ENCODE measurements around the gene ZNF530. TPM values are rescaled to one million over a fixed set of nuclear protein-coding genes. Genes with fewer than 3 reads are reported as not detected.

ZNF530 gene
- total and polyA plus RNA-seq, 9 of the 15 experiments (the other 6 are each of a cell fraction or from before 2014, with no cell fraction given) = 0.28 to 5.9 (median 4.0) TPM

GRCh38 chr19:57599377-57599760 lies 316 bp upstream of the ZNF530 start:
- no peaks in the 10 kb centered on the region for H3K27me3 ChIP-seq (ENCODE audit: control insufficient read depth in 2 of 2, insufficient read depth in 2 of 2, low read length in 2 of 2)
- peaks cover 0 to 10% of the 10 kb centered on the region in 2 experiments; a peak in 3 of 5 replicates for H3K4me1 ChIP-seq (replicated peaks in 1 of 2; ENCODE audit: control insufficient read depth in 2 of 2, insufficient read depth in 2 of 2, low read length in 2 of 2)
- H2AFZ ChIP-seq (ENCODE audit: low read depth, low read length) = peak overlapping the region; percentile 64
- TF ChIP-seq RFX1 (IDR thresholded peaks at IDR 0.05) = peak; percentile 64
- no peak for TF ChIP-seq FOXJ2 (tag; IDR thresholded peaks at IDR 0.05)
- no peaks in the 10 kb centered on the region for H3K9me1 ChIP-seq (ENCODE audit: control insufficient read depth, insufficient read depth, low read length)
- no peaks in the 10 kb centered on the region; the same call in 2 of the 3 replicates for H3K36me3 ChIP-seq (ENCODE audit: control insufficient read depth, insufficient read depth, low read length)
- H3K9me3 ChIP-seq (replicated peaks; ENCODE audit: control insufficient read depth, insufficient read depth, low read depth, low read length) = no peaks in the 10 kb centered on the region; the same call in 1 of the 2 replicates
- intact Hi-C loops (cut with micrococcal nuclease) = no loop called here
- ATAC-seq (no peak), FAIRE-seq (no peak), DNase-seq (ENCODE audit: extremely low read depth in 1 of 4, low spot score in 3 of 4) (no peak)
- WGBS (ENCODE audit: insufficient coverage, low coverage, missing lambda C conversion rate) = 30% methylated on average over 7 of the region's 8 CpGs
- H3K9ac ChIP-seq (ENCODE audit: insufficient read depth in 1 of 2, low read depth in 2 of 2, low read length in 2 of 2) = no peak overlapping the region; a peak in 1 of 4 replicates
- in situ Hi-C loops (cut with MboI) = no loop called here
- ChIA-PET CTCF (ENCODE audit: low intra/inter-chr PET ratio) (no interaction called here), POLR2A (no interaction called here)
- no peak overlapping the region for H3K27ac ChIP-seq (ENCODE audit: extremely low read depth, low read depth, low read length)
- peak overlapping the region; percentile 74 for H3K4me3 ChIP-seq
- H3K79me2 ChIP-seq (ENCODE audit: control insufficient read depth, insufficient read depth, low read length) = peaks cover 3% of the 10 kb centered on the region; the same call in 2 of the 3 replicates
- BruUV-seq (replicated peaks) = no TSS peak
- no peaks in the 10 kb centered on the region for H4K20me1 ChIP-seq (replicated peaks; ENCODE audit: control insufficient read depth, insufficient read depth, low read length)
- H3K4me2 ChIP-seq (ENCODE audit: insufficient read depth, low read length) = peak overlapping the region; percentile 85

- Histone ChIP-seq H3K4me3 (no peak overlapping the region), H3K4me1 (replicated peaks in 1 of 2; ENCODE audit: control insufficient read depth in 2 of 2, insufficient read depth in 2 of 2, low read length in 2 of 2) (no peaks in the 10 kb centered on the region), H3K27me3 (ENCODE audit: control insufficient read depth in 2 of 2, insufficient read depth in 2 of 2, low read length in 2 of 2) (no peaks in the 10 kb centered on the region), H4K20me1 (replicated peaks; ENCODE audit: control insufficient read depth, insufficient read depth, low read length) (no peaks in the 10 kb centered on the region), H3K4me2 (ENCODE audit: insufficient read depth, low read length) (no peak overlapping the region), H3K36me3 (ENCODE audit: control insufficient read depth, insufficient read depth, low read length) (peaks cover 21% of the 10 kb centered on the region; the same call in 2 of the 3 replicates), H3K9ac (ENCODE audit: insufficient read depth in 1 of 2, low read depth in 2 of 2, low read length in 2 of 2) (no peak overlapping the region), H3K9me3 (replicated peaks; ENCODE audit: control insufficient read depth, insufficient read depth, low read depth, low read length) (peaks cover 12% of the 10 kb centered on the region), H3K79me2 (ENCODE audit: control insufficient read depth, insufficient read depth, low read length) (no peaks in the 10 kb centered on the region), H3K9me1 (ENCODE audit: control insufficient read depth, insufficient read depth, low read length) (no peaks in the 10 kb centered on the region), H2AFZ (ENCODE audit: low read depth, low read length) (no peak overlapping the region), H3K27ac (ENCODE audit: extremely low read depth, low read depth, low read length) (no peak overlapping the region)
- intact Hi-C loops (cut with micrococcal nuclease) (no loop called here), in situ Hi-C loops (cut with MboI) (no loop called here)
- no TSS peak for BruUV-seq (replicated peaks)
- no peak for ATAC-seq
- 14% methylated on average over 5 of the region's 5 CpGs for WGBS (ENCODE audit: insufficient coverage, low coverage, missing lambda C conversion rate)
- CTCF ChIA-PET (ENCODE audit: low intra/inter-chr PET ratio) = no interaction called here
- TF ChIP-seq CBX1 (IDR thresholded peaks at IDR 0.05; ENCODE audit: low read depth) = no peak
- TF ChIP-seq DPF2 (IDR thresholded peaks at IDR 0.05) = no peak
- no peak for TF ChIP-seq ETS1 (conservative IDR thresholded peaks at IDR 0.05; ENCODE audit: control insufficient read depth, low read depth, low read length)
- peak; percentile 77; the same call in 1 of the 2 replicates for TF ChIP-seq ZNF75A (CRISPR knock-in tag; IDR thresholded peaks at IDR 0.05)
- POLR2A ChIA-PET = no interaction called here
- no peak for FAIRE-seq
- no peak for DNase-seq (ENCODE audit: extremely low read depth in 1 of 4, low spot score in 3 of 4)
Measured at GRCh38 chr19:57606931-57607330, 7.2 kb downstream of the ZNF530 start.

All from K562 (cell line).